T-helper 1 cell treated with Interleukin-12 subunit alpha and Interleukin-12 subunit beta and Interleukin-4 antibody, amounts not matched to agents 30 μg/mL and 1 μg/mL, for 36 hours (primary cell): ENCODE data around the gene DOK7.

Experiments used
- H3K27ac Mint-ChIP-seq: one replicate; pipeline ENCODE4 v1.8.0; 2021; ENCODE audit warnings: mild to moderate bottlenecking, mixed read lengths
- H3K27me3 Mint-ChIP-seq: one replicate; pipeline ENCODE4 v1.8.0; 2021; ENCODE audit warnings: low read depth, mixed read lengths
- H3K36me3 Mint-ChIP-seq: one replicate; pipeline ENCODE4 v1.8.0; 2021; ENCODE audit warnings: low read depth, mixed read lengths
- H3K4me1 Mint-ChIP-seq: one replicate; pipeline ENCODE4 v1.8.0; 2021; ENCODE audit warnings: low read depth, mixed read lengths
- H3K4me3 Mint-ChIP-seq: one replicate; pipeline ENCODE4 v1.8.0; 2021; ENCODE audit warnings: mild to moderate bottlenecking, moderate library complexity, mixed read lengths
- H3K9me3 Mint-ChIP-seq: one replicate; pipeline ENCODE4 v1.8.0; 2021; ENCODE audit warnings: mixed read lengths

Gene DOK7

GRCh38 chr4:3477750-3478430 lies 14.8 kb downstream of the DOK7 start:
- Mint-ChIP-seq H3K9me3 (no peaks in the 10 kb centered on the region), H3K4me3 (no peak overlapping the region), H3K27ac (no peak overlapping the region), H3K4me1 (no peaks in the 10 kb centered on the region), H3K27me3 (peaks cover 11% of the 10 kb centered on the region), H3K36me3 (no peaks in the 10 kb centered on the region)

DNA sequence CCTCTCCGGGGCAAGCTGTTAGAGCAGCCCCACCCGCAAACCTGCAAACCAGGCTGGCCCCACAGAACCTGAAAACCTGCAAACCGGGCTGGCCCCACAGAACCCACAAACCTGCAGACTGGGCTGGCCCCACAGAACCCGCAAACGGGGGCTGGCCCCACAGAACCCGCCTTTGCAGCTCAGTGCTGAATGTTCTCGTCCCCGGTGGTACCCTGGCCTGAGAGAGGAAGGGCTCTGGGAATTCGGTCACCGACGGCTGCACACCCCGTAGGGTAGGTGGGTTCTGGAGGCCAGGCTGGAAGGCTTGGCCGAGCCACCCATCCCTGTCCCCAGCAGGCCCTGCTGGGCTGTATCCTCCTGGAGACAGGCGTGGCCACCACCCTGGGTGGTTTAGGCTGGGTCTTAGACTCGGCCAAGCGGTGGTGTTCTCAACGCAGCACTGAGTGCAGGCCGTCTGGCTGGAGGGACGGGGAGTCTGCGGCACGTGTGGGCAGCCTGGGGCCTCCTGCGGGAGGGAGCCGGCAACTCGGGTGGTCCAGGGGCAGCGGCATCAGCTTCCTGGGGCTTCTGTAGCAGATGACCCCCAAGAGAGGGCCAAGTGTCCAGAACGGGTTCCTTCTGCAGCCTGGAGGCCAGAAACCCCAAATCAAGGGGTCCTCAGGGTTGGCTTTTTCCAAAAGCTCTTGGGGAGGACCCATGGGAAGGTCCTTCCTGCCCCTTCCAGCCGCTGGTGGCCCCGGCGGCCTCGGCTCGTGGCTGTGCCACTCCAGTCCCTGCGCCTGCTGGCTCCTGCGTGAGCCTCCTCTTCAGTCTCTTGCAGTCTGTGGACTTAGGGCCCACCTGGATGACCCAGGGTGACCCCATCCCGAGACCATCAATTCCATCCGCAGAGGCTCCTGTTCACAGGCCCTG lies 15.6 kb downstream of the DOK7 start:
- Mint-ChIP-seq H3K4me3 (no peak overlapping the region), H3K27ac (no peak overlapping the region), H3K27me3 (peaks cover 11% of the 10 kb centered on the region)

DNA sequence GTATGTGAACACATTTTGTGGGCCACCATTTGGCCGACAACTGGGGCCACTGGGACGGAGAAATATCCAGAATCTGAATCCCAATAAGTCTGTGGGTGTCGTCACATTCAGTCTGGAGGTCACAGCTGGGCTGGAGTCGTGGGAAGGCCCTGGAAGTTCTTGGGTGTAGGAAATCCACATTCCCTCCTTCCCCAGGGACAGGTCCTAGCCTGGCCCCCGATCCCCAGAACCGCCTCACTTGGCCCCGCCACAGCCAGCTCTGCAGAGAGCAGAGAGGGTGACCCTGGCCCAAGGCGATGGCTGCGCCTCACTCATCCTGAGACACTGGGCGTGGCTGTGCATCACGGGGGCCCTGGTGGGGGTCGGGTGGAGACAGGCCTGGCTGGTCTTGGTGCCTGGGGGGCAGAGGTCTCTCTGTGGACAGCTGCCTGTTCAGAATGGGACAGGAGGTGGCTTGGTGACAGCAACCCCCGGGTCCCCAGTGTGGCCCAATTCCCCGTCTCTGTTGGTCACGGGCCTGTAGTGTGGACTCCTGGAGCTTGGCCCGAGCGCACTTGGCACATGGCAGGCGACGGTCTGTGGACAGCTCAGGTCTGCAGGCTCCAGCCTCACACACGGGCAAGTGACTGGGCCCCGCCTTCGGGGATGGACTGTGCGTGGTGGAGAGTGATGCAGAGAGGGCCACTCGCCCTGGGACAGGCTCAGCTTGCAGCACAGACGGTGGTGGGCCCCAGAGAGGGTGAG lies 16.4 kb downstream of the DOK7 start:
- Mint-ChIP-seq H3K27me3 (peaks cover 14% of the 10 kb centered on the region), H3K27ac (no peak overlapping the region), H3K4me1 (no peaks in the 10 kb centered on the region), H3K36me3 (no peaks in the 10 kb centered on the region), H3K4me3 (no peak overlapping the region), H3K9me3 (no peaks in the 10 kb centered on the region)

More for the DNA sequence above, 15.6 kb downstream of the DOK7 start:
- no peaks in the 10 kb centered on the region for H3K9me3 Mint-ChIP-seq
- H3K4me1 Mint-ChIP-seq, result no peaks in the 10 kb centered on the region
- no peaks in the 10 kb centered on the region for H3K36me3 Mint-ChIP-seq

- Mint-ChIP-seq H3K4me1 (no peaks in the 10 kb centered on the region), H3K27me3 (peaks cover 17% of the 10 kb centered on the region), H3K9me3 (no peaks in the 10 kb centered on the region), H3K36me3 (no peaks in the 10 kb centered on the region), H3K4me3 (no peak overlapping the region), H3K27ac (no peak overlapping the region)
Measured at GRCh38 chr4:3480528-3481112, 17.5 kb downstream of the DOK7 start.

DNA sequence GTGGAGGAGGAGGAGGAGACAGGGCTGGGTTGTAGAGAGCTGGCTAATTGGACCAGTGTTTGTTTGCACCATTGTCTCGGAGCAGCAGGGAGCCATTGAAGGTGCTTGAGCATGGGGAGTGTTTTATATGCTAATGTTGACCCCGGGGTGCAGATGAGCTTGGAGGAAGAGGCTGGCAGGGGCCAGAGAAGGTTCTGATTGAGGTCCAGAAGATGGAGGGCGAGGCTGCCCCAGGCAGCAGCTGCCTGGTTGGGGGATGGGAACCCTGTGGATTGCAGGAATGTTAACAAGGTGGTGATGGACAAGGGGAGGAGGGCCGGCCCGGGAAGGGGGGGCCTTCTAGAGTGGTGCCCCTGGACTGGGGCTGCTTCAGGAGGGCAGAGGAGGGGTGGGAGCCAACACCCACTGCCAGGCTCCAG lies 18.0 kb downstream of the DOK7 start:
- no peak overlapping the region for H3K27ac Mint-ChIP-seq
- H3K9me3 Mint-ChIP-seq, result no peaks in the 10 kb centered on the region
- H3K27me3 Mint-ChIP-seq, result peaks cover 17% of the 10 kb centered on the region
- no peaks in the 10 kb centered on the region for H3K4me1 Mint-ChIP-seq
- H3K4me3 Mint-ChIP-seq, result no peak overlapping the region
- H3K36me3 Mint-ChIP-seq, result no peaks in the 10 kb centered on the region

DNA sequence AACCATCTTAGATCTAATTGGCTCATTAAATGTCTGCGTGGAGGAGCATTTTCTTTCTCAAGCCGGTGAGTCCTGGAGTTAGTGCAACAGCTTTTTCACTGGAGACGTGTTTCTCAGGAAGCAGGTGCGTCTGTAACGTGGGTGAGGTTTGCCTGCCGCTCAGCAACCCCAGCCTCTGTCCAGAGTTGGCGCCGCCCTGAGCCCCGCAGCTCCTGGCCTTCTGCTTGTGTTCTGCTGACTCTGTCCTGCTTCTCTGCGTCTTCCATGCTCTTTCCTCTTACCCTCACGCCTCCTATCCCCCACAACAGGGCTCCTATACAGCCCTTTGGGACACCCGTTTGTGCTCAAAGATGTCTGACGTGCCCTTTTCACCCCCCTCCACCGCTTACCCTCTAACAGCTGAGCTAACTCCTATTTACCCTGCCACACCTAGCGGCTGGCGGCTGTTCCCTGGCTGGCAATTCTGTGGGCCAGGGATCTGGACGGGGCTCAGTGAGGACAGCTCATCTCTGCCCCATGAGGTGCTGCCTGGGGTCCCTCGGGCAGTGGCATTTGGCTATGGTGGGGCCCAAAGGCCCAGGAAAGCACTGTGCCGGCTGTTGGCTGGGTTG lies 18.8 kb downstream of the DOK7 start:
- Mint-ChIP-seq H3K4me1 (no peaks in the 10 kb centered on the region), H3K36me3 (no peaks in the 10 kb centered on the region), H3K9me3 (no peaks in the 10 kb centered on the region), H3K27me3 (peaks cover 17% of the 10 kb centered on the region), H3K4me3 (no peak overlapping the region), H3K27ac (no peak overlapping the region)

DNA sequence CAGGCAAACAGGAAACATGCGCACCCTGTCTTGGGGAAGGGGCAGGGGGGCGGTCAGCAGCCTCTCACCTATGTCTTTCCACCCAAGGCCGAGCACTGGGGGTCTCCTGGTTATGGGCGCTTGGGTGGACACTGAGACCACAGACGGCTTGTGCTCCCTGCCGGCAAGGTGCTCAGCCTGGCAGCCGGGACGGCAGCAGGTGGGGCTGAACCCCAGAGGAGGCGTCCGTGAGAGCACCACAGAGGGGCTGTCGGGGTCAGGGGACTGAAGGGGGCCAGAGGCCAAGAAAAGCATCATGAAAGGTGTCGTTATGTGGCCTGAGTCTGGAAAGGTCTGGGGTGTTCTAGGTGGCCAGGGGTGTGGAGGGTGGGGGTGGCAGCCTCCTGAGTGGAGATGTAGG lies 19.6 kb downstream of the DOK7 start:
- Mint-ChIP-seq H3K4me1 (no peaks in the 10 kb centered on the region), H3K4me3 (no peak overlapping the region), H3K36me3 (no peaks in the 10 kb centered on the region), H3K9me3 (no peaks in the 10 kb centered on the region), H3K27ac (no peak overlapping the region), H3K27me3 (peaks cover 17% of the 10 kb centered on the region)

DNA sequence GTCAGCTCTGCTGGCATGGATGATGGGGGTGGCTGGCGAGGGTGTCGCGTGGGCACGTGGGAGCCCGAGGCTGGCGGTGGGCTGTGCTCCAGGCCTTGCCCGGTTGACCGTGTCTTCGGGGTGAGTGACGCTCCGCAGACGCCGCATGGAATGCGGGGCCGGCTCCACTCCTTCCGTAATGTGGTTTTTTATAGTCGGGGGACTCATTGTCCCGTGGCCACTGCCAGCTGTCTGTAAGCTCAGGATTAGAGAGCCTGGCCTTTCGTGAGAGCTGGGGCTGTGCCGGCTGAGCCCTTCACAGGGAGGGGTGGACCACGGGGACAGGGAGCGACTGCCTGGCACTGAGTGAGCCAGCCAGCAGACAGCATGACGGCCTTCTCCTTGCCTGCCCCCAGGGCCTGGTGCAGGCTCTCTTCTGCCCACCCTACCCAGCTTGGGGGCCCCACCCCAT lies 20.4 kb downstream of the DOK7 start:
- Mint-ChIP-seq H3K9me3 (no peaks in the 10 kb centered on the region), H3K36me3 (no peaks in the 10 kb centered on the region), H3K4me3 (no peak overlapping the region), H3K4me1 (no peaks in the 10 kb centered on the region), H3K27ac (no peak overlapping the region), H3K27me3 (peaks cover 17% of the 10 kb centered on the region)

- Mint-ChIP-seq H3K27me3 (peaks cover 17% of the 10 kb centered on the region), H3K4me3 (no peak overlapping the region), H3K27ac (no peak overlapping the region), H3K36me3 (no peaks in the 10 kb centered on the region), H3K4me1 (no peaks in the 10 kb centered on the region), H3K9me3 (no peaks in the 10 kb centered on the region)
Measured at GRCh38 chr4:3484057-3484973, 21.2 kb downstream of the DOK7 start.

DNA sequence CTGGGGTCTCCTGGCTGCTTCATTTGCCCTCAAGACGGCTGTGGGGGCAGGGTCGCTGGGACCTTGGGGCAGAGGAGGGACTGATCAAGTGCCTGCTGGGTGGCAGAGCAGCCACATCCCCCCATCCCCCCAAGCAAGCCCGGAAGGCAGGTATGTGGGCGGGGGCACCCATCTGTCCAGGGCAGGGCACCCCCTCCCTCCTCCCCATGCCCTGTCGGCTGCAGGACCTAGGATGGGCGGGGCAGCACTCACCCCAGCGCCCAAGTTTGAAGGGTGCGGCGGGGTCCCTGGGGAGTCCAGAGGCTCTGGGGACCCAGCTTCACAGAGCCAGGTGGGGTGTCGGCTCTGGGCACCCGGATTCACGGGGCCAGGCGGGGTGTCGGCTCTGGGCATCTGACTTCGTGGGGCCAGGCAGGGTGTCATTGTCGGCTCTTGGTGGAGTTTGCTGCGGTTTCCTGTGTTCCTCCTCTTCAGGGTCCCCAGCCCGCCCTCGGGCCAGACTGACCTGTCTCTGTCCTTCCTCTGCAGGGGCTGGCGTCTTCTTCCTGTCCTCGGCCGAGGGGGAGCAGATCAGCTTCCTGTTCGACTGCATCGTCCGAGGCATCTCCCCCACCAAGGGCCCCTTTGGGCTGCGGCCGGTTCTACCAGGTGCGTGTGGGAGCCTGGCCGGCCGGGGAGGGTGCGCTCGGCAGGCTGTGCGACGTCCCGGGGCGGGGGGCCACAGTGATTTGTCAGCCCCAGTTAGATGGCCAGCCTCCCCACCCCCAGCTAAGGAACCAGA lies 22.1 kb downstream of the DOK7 start:
- no peak overlapping the region for H3K4me3 Mint-ChIP-seq
- no peaks in the 10 kb centered on the region for H3K4me1 Mint-ChIP-seq
- H3K36me3 Mint-ChIP-seq, result no peaks in the 10 kb centered on the region
- peaks cover 17% of the 10 kb centered on the region for H3K27me3 Mint-ChIP-seq
- H3K9me3 Mint-ChIP-seq, result no peaks in the 10 kb centered on the region
- no peak overlapping the region for H3K27ac Mint-ChIP-seq

- Mint-ChIP-seq H3K36me3 (no peaks in the 10 kb centered on the region), H3K4me1 (no peaks in the 10 kb centered on the region), H3K4me3 (no peak overlapping the region), H3K27me3 (peaks cover 16% of the 10 kb centered on the region), H3K27ac (no peak overlapping the region), H3K9me3 (no peaks in the 10 kb centered on the region)
Measured at GRCh38 chr4:3485886-3486540, 22.9 kb downstream of the DOK7 start.
